ENCODE data around the gene ZBTB20. TPM values are rescaled to one million over a fixed set of nuclear protein-coding genes. Genes with fewer than 3 reads are reported as not detected.

Gene ZBTB20
- total RNA-seq, 1 donor: 32.9 TPM

- H4K20me1 ChIP-seq (ENCODE audit: insufficient read depth, low read length): no peaks in the 10 kb centered on the region
- no peaks in the 10 kb centered on the region for H3K36me3 ChIP-seq (ENCODE audit: insufficient read depth, low read length)
- no peaks in the 10 kb centered on the region for H3K79me2 ChIP-seq (ENCODE audit: insufficient read depth, low read length)
- no peak overlapping the region for H3K4me3 ChIP-seq (ENCODE audit: insufficient read depth, low read length)
- H3K27me3 ChIP-seq (ENCODE audit: insufficient read depth, low read length): no peaks in the 10 kb centered on the region
- H3K9me3 ChIP-seq (ENCODE audit: low read depth, low read length): no peaks in the 10 kb centered on the region
- DNase-seq (ENCODE audit: insufficient read length, low spot score, missing footprints): no peak
- no peak overlapping the region for H2AFZ ChIP-seq (ENCODE audit: low read length)
- H3K4me1 ChIP-seq (ENCODE audit: insufficient read depth, low read length): no peaks in the 10 kb centered on the region
- TF ChIP-seq CTCF (IDR thresholded peaks at IDR 0.05; ENCODE audit: extremely low read depth, low read depth, low read length): no peak
- H3K27ac ChIP-seq (ENCODE audit: low read depth, low read length): no peak overlapping the region
- H3K4me2 ChIP-seq (ENCODE audit: insufficient read depth, low read length): no peak overlapping the region
Observed at GRCh38 chr3:114998971-114999579, 148.0 kb downstream of the ZBTB20 start.

GRCh38 chr3:114994554-114995341 lies 152.3 kb downstream of the ZBTB20 start:
- Histone ChIP-seq H3K4me1 (ENCODE audit: insufficient read depth, low read length) (no peaks in the 10 kb centered on the region), H3K27me3 (ENCODE audit: insufficient read depth, low read length) (no peaks in the 10 kb centered on the region), H3K9me3 (ENCODE audit: low read depth, low read length) (no peaks in the 10 kb centered on the region), H3K36me3 (ENCODE audit: insufficient read depth, low read length) (no peaks in the 10 kb centered on the region), H4K20me1 (ENCODE audit: insufficient read depth, low read length) (no peaks in the 10 kb centered on the region), H3K79me2 (ENCODE audit: insufficient read depth, low read length) (no peaks in the 10 kb centered on the region), H3K4me3 (ENCODE audit: insufficient read depth, low read length) (no peak overlapping the region), H2AFZ (ENCODE audit: low read length) (no peak overlapping the region), H3K27ac (ENCODE audit: low read depth, low read length) (no peak overlapping the region), H3K4me2 (ENCODE audit: insufficient read depth, low read length) (no peak overlapping the region)
- no peak for TF ChIP-seq CTCF (IDR thresholded peaks at IDR 0.05; ENCODE audit: extremely low read depth, low read depth, low read length)
- DNase-seq (ENCODE audit: insufficient read length, low spot score, missing footprints): no peak

- no peak for DNase-seq (ENCODE audit: insufficient read length, low spot score, missing footprints)
- no peaks in the 10 kb centered on the region for H3K36me3 ChIP-seq (ENCODE audit: insufficient read depth, low read length)
- H3K27ac ChIP-seq (ENCODE audit: low read depth, low read length): no peak overlapping the region
- H3K9me3 ChIP-seq (ENCODE audit: low read depth, low read length): no peaks in the 10 kb centered on the region
- H3K4me3 ChIP-seq (ENCODE audit: insufficient read depth, low read length): no peak overlapping the region
- no peaks in the 10 kb centered on the region for H3K4me1 ChIP-seq (ENCODE audit: insufficient read depth, low read length)
- H4K20me1 ChIP-seq (ENCODE audit: insufficient read depth, low read length): no peaks in the 10 kb centered on the region
- H2AFZ ChIP-seq (ENCODE audit: low read length): no peak overlapping the region
- H3K27me3 ChIP-seq (ENCODE audit: insufficient read depth, low read length): no peaks in the 10 kb centered on the region
- H3K79me2 ChIP-seq (ENCODE audit: insufficient read depth, low read length): no peaks in the 10 kb centered on the region
- TF ChIP-seq CTCF (IDR thresholded peaks at IDR 0.05; ENCODE audit: extremely low read depth, low read depth, low read length): no peak
- no peak overlapping the region for H3K4me2 ChIP-seq (ENCODE audit: insufficient read depth, low read length)
Observed at GRCh38 chr3:114985776-114986175, 161.3 kb downstream of the ZBTB20 start.

- no peaks in the 10 kb centered on the region for H3K9me3 ChIP-seq (ENCODE audit: low read depth, low read length)
Observed at GRCh38 chr3:114983248-114983647, 163.8 kb downstream of the ZBTB20 start.

More at GRCh38 chr3:114983248-114983647, 163.8 kb downstream of the ZBTB20 start:
- Histone ChIP-seq H4K20me1 (ENCODE audit: insufficient read depth, low read length) (no peaks in the 10 kb centered on the region), H2AFZ (ENCODE audit: low read length) (no peak overlapping the region), H3K79me2 (ENCODE audit: insufficient read depth, low read length) (no peaks in the 10 kb centered on the region), H3K4me2 (ENCODE audit: insufficient read depth, low read length) (no peak overlapping the region), H3K36me3 (ENCODE audit: insufficient read depth, low read length) (no peaks in the 10 kb centered on the region), H3K4me3 (ENCODE audit: insufficient read depth, low read length) (no peak overlapping the region), H3K27ac (ENCODE audit: low read depth, low read length) (no peak overlapping the region), H3K27me3 (ENCODE audit: insufficient read depth, low read length) (no peaks in the 10 kb centered on the region), H3K4me1 (ENCODE audit: insufficient read depth, low read length) (no peaks in the 10 kb centered on the region)
- no peak for TF ChIP-seq CTCF (IDR thresholded peaks at IDR 0.05; ENCODE audit: extremely low read depth, low read depth, low read length)
- DNase-seq (ENCODE audit: insufficient read length, low spot score, missing footprints): no peak
